ENCODE results near the gene DYRK1A.

DYRK1A gene

GRCh38 chr21:37365517-37366481 is 774 bp upstream of the DYRK1A start:
- peak; percentile 27 for DNase-seq (ENCODE audit: low read depth)

GRCh38 chr21:37367336-37367702 is 746 bp downstream of the DYRK1A start:
- no peak for DNase-seq (ENCODE audit: low read depth)

- DNase-seq (ENCODE audit: low read depth) = no peak
Measured at GRCh38 chr21:37367703-37368540, 1.3 kb downstream of the DYRK1A start.

GRCh38 chr21:37368541-37369279 is 2.1 kb downstream of the DYRK1A start:
- DNase-seq (ENCODE audit: low read depth) = no peak

GRCh38 chr21:37369307-37369854 is 2.8 kb downstream of the DYRK1A start:
- no peak for DNase-seq (ENCODE audit: low read depth)

- no peak for DNase-seq (ENCODE audit: low read depth)
Measured at GRCh38 chr21:37370152-37371040, 3.8 kb downstream of the DYRK1A start.

- no peak for DNase-seq (ENCODE audit: low read depth)
Measured at GRCh38 chr21:37371041-37371397, 4.4 kb downstream of the DYRK1A start.

- no peak for DNase-seq (ENCODE audit: low read depth)
Measured at GRCh38 chr21:37372127-37372731, 5.7 kb downstream of the DYRK1A start.

- DNase-seq (ENCODE audit: low read depth) = no peak
Measured at GRCh38 chr21:37372951-37373350, 6.4 kb downstream of the DYRK1A start.

- no peak for DNase-seq (ENCODE audit: low read depth)
Measured at GRCh38 chr21:37373539-37373938, 7.0 kb downstream of the DYRK1A start.

- DNase-seq (ENCODE audit: low read depth) = no peak
Measured at GRCh38 chr21:37374027-37374426, 7.5 kb downstream of the DYRK1A start.

- no peak for DNase-seq (ENCODE audit: low read depth)
Measured at GRCh38 chr21:37375866-37376574, 9.4 kb downstream of the DYRK1A start.

- DNase-seq (ENCODE audit: low read depth) = no peak
Measured at GRCh38 chr21:37378700-37379139, 12.1 kb downstream of the DYRK1A start.

- no peak for DNase-seq (ENCODE audit: low read depth)
Measured at GRCh38 chr21:37380349-37381323, 14.1 kb downstream of the DYRK1A start.

- DNase-seq (ENCODE audit: low read depth) = no peak
Measured at GRCh38 chr21:37381883-37382585, 15.5 kb downstream of the DYRK1A start.

- no peak for DNase-seq (ENCODE audit: low read depth)
Measured at GRCh38 chr21:37383086-37383485, 16.5 kb downstream of the DYRK1A start.

GRCh38 chr21:37383784-37384311 is 17.3 kb downstream of the DYRK1A start:
- no peak for DNase-seq (ENCODE audit: low read depth)

- DNase-seq (ENCODE audit: low read depth) = no peak
Measured at GRCh38 chr21:37384416-37384815, 17.8 kb downstream of the DYRK1A start.

Data from stimulated activated CD8-positive, alpha-beta memory T cell treated with anti-CD3 and anti-CD28 coated beads, Interleukin-12 subunit alpha, Interleukin-12 subunit beta, amount 100 ng/mL, for 1 hour (primary cell).